Measurements from ENCODE around the gene MDM4.

DNA sequence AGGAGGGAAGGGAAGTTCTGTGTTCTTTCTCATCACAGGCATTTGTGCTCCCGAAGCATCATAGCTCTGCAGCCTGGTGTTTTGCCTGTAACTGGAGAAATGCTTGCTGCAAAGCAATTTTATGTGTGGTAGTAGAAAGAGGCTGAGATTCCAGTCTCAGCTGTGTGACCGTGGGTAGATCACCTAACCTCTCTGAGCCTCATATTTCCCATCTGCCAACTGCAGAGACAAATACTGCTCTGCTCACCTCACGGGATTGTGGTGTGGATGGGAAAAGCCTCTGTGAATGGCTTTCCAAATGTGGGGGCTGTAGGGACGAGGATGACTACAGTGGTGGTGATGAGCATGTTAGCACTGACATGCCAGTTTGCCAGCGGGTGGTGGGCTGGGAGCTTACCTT is 84.0 kb downstream of the MDM4 start:
- TF ChIP-seq, protein P1, sequence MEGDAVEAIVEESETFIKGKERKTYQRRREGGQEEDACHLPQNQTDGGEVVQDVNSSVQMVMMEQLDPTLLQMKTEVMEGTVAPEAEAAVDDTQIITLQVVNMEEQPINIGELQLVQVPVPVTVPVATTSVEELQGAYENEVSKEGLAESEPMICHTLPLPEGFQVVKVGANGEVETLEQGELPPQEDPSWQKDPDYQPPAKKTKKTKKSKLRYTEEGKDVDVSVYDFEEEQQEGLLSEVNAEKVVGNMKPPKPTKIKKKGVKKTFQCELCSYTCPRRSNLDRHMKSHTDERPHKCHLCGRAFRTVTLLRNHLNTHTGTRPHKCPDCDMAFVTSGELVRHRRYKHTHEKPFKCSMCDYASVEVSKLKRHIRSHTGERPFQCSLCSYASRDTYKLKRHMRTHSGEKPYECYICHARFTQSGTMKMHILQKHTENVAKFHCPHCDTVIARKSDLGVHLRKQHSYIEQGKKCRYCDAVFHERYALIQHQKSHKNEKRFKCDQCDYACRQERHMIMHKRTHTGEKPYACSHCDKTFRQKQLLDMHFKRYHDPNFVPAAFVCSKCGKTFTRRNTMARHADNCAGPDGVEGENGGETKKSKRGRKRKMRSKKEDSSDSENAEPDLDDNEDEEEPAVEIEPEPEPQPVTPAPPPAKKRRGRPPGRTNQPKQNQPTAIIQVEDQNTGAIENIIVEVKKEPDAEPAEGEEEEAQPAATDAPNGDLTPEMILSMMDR (IDR thresholded peaks at IDR 0.05; ENCODE audit: insufficient read depth, low read depth, low read length) = no peak
- no peak for TF ChIP-seq EZH2 (IDR thresholded peaks at IDR 0.05; ENCODE audit: insufficient read depth, low read length)
